Breast epithelium (tissue), 3 donors: ENCODE results near the gene OTOA.

Source experiments
- POLR2A ChIP-seq: fragments of 450-650 bp; IDR thresholded peaks from one replicate; pipeline ENCODE4 v1.6.1; 2016; ENCODE audit warnings: antibody characterized with exemption, mild to moderate bottlenecking, moderate library complexity
- POLR2AphosphoS5 ChIP-seq, 3 donors: sonication (generic); formaldehyde crosslinking; IDR thresholded peaks; one replicate each; pipeline ENCODE4 v1.6.1; 2017; ENCODE audit warnings: antibody characterized with exemption in 3 of 3
- TF ChIP-seq, protein P1 (sequence below), 3 donors: fragments of 450-650 bp; IDR thresholded peaks; one replicate each; pipeline ENCODE4 v1.5.1; 2016 to 2017; ENCODE audit warnings: antibody characterized with exemption in 3 of 3, mild to moderate bottlenecking in 3 of 3, moderate library complexity in 3 of 3

GRCh38 chr16:21704266-21704665 lies 40.5 kb downstream of the OTOA start:
- TF ChIP-seq, protein P1, sequence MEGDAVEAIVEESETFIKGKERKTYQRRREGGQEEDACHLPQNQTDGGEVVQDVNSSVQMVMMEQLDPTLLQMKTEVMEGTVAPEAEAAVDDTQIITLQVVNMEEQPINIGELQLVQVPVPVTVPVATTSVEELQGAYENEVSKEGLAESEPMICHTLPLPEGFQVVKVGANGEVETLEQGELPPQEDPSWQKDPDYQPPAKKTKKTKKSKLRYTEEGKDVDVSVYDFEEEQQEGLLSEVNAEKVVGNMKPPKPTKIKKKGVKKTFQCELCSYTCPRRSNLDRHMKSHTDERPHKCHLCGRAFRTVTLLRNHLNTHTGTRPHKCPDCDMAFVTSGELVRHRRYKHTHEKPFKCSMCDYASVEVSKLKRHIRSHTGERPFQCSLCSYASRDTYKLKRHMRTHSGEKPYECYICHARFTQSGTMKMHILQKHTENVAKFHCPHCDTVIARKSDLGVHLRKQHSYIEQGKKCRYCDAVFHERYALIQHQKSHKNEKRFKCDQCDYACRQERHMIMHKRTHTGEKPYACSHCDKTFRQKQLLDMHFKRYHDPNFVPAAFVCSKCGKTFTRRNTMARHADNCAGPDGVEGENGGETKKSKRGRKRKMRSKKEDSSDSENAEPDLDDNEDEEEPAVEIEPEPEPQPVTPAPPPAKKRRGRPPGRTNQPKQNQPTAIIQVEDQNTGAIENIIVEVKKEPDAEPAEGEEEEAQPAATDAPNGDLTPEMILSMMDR (IDR thresholded peaks at IDR 0.05) = no peak
- TF ChIP-seq POLR2AphosphoS5 (IDR thresholded peaks at IDR 0.05) = no peak
- TF ChIP-seq POLR2A = no peak
